Measurements from ENCODE around the gene MYLK4. TPM values are rescaled to one million over a fixed set of nuclear protein-coding genes. Genes with fewer than 3 reads are reported as not detected.

The MYLK4 gene
- total RNA-seq, 2 donors from 2014 or later = 1.0 to 3.6 TPM

- H3K36me3 ChIP-seq = no peaks in the 10 kb centered on the region
- TF ChIP-seq CTCF (IDR thresholded peaks at IDR 0.05) = no peak
- no peaks in the 10 kb centered on the region for H3K27me3 ChIP-seq
- peak overlapping the region; percentile 83 to 85 for H3K27ac ChIP-seq
- H3K4me1 ChIP-seq = peaks cover 0 to 29% of the 10 kb centered on the region in 2 donors
- DNase-seq (ENCODE audit: low spot score) = no peak
- H3K4me3 ChIP-seq = no peak overlapping the region
- no peaks in the 10 kb centered on the region for H3K9me3 ChIP-seq
Measured at GRCh38 chr6:2632976-2633584, 117.6 kb downstream of the MYLK4 start.

- TF ChIP-seq CTCF (IDR thresholded peaks at IDR 0.05) = no peak
- no peaks in the 10 kb centered on the region for H3K9me3 ChIP-seq
- no peaks in the 10 kb centered on the region for H3K36me3 ChIP-seq
- H3K27me3 ChIP-seq = no peaks in the 10 kb centered on the region
- no peak overlapping the region for H3K4me3 ChIP-seq
- H3K4me1 ChIP-seq = peaks cover 0 to 29% of the 10 kb centered on the region in 2 donors
- no peak for DNase-seq (ENCODE audit: low spot score)
- H3K27ac ChIP-seq = peak overlapping the region; percentile 83 to 85
Measured at GRCh38 chr6:2632368-2632767, 118.4 kb downstream of the MYLK4 start.

GRCh38 chr6:2630891-2631571 is 119.7 kb downstream of the MYLK4 start:
- peak overlapping the region; percentile 31 to 42 for H3K27ac ChIP-seq

GRCh38 chr6:2630359-2630758 is 120.4 kb downstream of the MYLK4 start:
- Histone ChIP-seq H3K27me3 (no peaks in the 10 kb centered on the region), H3K9me3 (no peaks in the 10 kb centered on the region), H3K4me1 (peaks cover 0 to 29% of the 10 kb centered on the region in 2 donors), H3K27ac (peak overlapping the region in 1 of 2 donors; percentile 42), H3K4me3 (no peak overlapping the region), H3K36me3 (no peaks in the 10 kb centered on the region)
- TF ChIP-seq CTCF (IDR thresholded peaks at IDR 0.05) = no peak
- no peak for DNase-seq (ENCODE audit: low spot score)

More at GRCh38 chr6:2630891-2631571, 119.7 kb downstream of the MYLK4 start:
- Histone ChIP-seq H3K9me3 (no peaks in the 10 kb centered on the region), H3K4me1 (peaks cover 0 to 29% of the 10 kb centered on the region in 2 donors), H3K27me3 (no peaks in the 10 kb centered on the region), H3K4me3 (no peak overlapping the region), H3K36me3 (no peaks in the 10 kb centered on the region)
- no peak for TF ChIP-seq CTCF (IDR thresholded peaks at IDR 0.05)
- no peak for DNase-seq (ENCODE audit: low spot score)

GRCh38 chr6:2626401-2626800 is 124.3 kb downstream of the MYLK4 start:
- DNase-seq (ENCODE audit: low spot score) = no peak
- Histone ChIP-seq H3K4me3 (no peak overlapping the region), H3K4me1 (no peaks in the 10 kb centered on the region), H3K9me3 (no peaks in the 10 kb centered on the region), H3K27me3 (no peaks in the 10 kb centered on the region), H3K36me3 (no peaks in the 10 kb centered on the region), H3K27ac (peak overlapping the region; percentile 54 to 72)
- TF ChIP-seq CTCF (IDR thresholded peaks at IDR 0.05) = no peak
